ENCODE results near the gene TMEM86B. TPM values are rescaled to one million over a fixed set of nuclear protein-coding genes. Genes with fewer than 3 reads are reported as not detected.

Gene TMEM86B
- polyA plus RNA-seq, 4 donors, result 2.4 to 7.4 (median 4.0) TPM

- peak in 1 of 4 donors; percentile 24 for DNase-seq (ENCODE audit: low read depth in 4 of 4, low spot score in 2 of 4)
Measured at GRCh38 chr19:55179606-55180484, 48.7 kb downstream of the TMEM86B start, which contains the start of gene SYT5. SYT5 (minus strand) TSS chr19:55180289; CDS start chr19:55179041, 1,248 bp downstream.

- DNase-seq (ENCODE audit: low read depth in 4 of 4, low spot score in 2 of 4), result peak in 1 of 4 donors; percentile 69
Measured at GRCh38 chr19:55178781-55179599, 49.6 kb downstream of the TMEM86B start.

Other genes with a start within 250 kb of the TMEM86B start
- gene GP6, start 190.5 kb downstream of the TMEM86B start, polyA plus RNA-seq (ENCODE audit: insufficient read length in 4 of 4), result 1 to 10 TPM in 1 of 4 donors, under 1 TPM in 3; 0.32 to 1.5 (median 0.62) TPM
- gene RDH13, start 165.6 kb downstream of the TMEM86B start, polyA plus RNA-seq (ENCODE audit: insufficient read length in 4 of 4), result 10 to 100 TPM; 12.2 to 29.8 (median 23.9) TPM
- gene EPS8L1, start 152.9 kb downstream of the TMEM86B start, polyA plus RNA-seq (ENCODE audit: insufficient read length in 4 of 4), result 10 to 100 TPM; 38.4 to 86.0 (median 63.3) TPM
- gene PPP1R12C, start 111.1 kb downstream of the TMEM86B start, polyA plus RNA-seq (ENCODE audit: insufficient read length in 4 of 4), result 100 to 1,000 TPM in 2 of 4 donors, 10 to 100 TPM in 2; 58.7 to 123 (median 100) TPM
- gene TNNT1, start 79.6 kb downstream of the TMEM86B start, polyA plus RNA-seq (ENCODE audit: insufficient read length in 4 of 4), result 1 to 10 TPM; 2.7 to 7.7 (median 4.1) TPM
- 1 to 10 TPM; 3.3 to 6.6 (median 4.4) TPM for gene TNNI3, start 71.0 kb downstream of the TMEM86B start, polyA plus RNA-seq (ENCODE audit: insufficient read length in 4 of 4)
- gene DNAAF3, start 62.1 kb downstream of the TMEM86B start, polyA plus RNA-seq (ENCODE audit: insufficient read length in 4 of 4), result 1 to 10 TPM; 5.1 to 10.0 (median 9.6) TPM
- under 1 TPM; 0.07 to 0.71 (median 0.17) TPM for gene SYT5, start 48.5 kb downstream of the TMEM86B start, polyA plus RNA-seq (ENCODE audit: insufficient read length in 4 of 4)
- gene PTPRH, start 19.3 kb downstream of the TMEM86B start, polyA plus RNA-seq (ENCODE audit: insufficient read length in 4 of 4), result under 1 TPM; 0.06 to 0.17 (median 0.11) TPM
- gene PPP6R1, start 30.3 kb upstream of the TMEM86B start, polyA plus RNA-seq (ENCODE audit: insufficient read length in 4 of 4), result 10 to 100 TPM; 37.3 to 61.5 (median 51.1) TPM
- gene HSPBP1, start 51.3 kb upstream of the TMEM86B start, polyA plus RNA-seq (ENCODE audit: insufficient read length in 4 of 4), result 10 to 100 TPM; 26.0 to 51.5 (median 42.0) TPM
- 10 to 100 TPM; 14.4 to 21.4 (median 15.9) TPM for gene BRSK1, start 55.2 kb upstream of the TMEM86B start, polyA plus RNA-seq (ENCODE audit: insufficient read length in 4 of 4)
- gene TMEM150B, start 96.6 kb upstream of the TMEM86B start, polyA plus RNA-seq (ENCODE audit: insufficient read length in 4 of 4), result 1 to 10 TPM; 1.0 to 1.7 (median 1.3) TPM
- 10 to 100 TPM; 13.5 to 36.8 (median 27.2) TPM for gene KMT5C, start 111.1 kb upstream of the TMEM86B start, polyA plus RNA-seq (ENCODE audit: insufficient read length in 4 of 4)
- 1 to 10 TPM in 3 of 4 donors, under 1 TPM in 1; 0.76 to 1.8 (median 1.4) TPM for gene COX6B2, start 126.0 kb upstream of the TMEM86B start, polyA plus RNA-seq (ENCODE audit: insufficient read length in 4 of 4)
- gene GARIN5B, start 134.5 kb upstream of the TMEM86B start, polyA plus RNA-seq (ENCODE audit: insufficient read length in 4 of 4), result under 1 TPM; 0.08 to 0.49 (median 0.21) TPM
- gene IL11, start 141.7 kb upstream of the TMEM86B start, polyA plus RNA-seq (ENCODE audit: insufficient read length in 4 of 4), result 1 to 10 TPM; 1.0 to 2.6 (median 1.6) TPM
- under 1 TPM in 2 of 4 donors, not detected in 2; 0.40 to 0.76 TPM for gene TMEM190, start 148.1 kb upstream of the TMEM86B start, polyA plus RNA-seq (ENCODE audit: insufficient read length in 4 of 4)
- 1 to 10 TPM in 2 of 4 donors, under 1 TPM in 2; 0.18 to 2.4 (median 1.0) TPM for gene TMEM238, start 155.5 kb upstream of the TMEM86B start, polyA plus RNA-seq (ENCODE audit: insufficient read length in 4 of 4)
- gene RPL28, start 157.2 kb upstream of the TMEM86B start, polyA plus RNA-seq (ENCODE audit: insufficient read length in 4 of 4), result 1,000 to 10,000 TPM in 3 of 4 donors, 100 to 1,000 TPM in 1; 826 to 1,568 (median 1,229) TPM
- 10 to 100 TPM; 38.3 to 71.0 (median 48.0) TPM for gene UBE2S, start 179.0 kb upstream of the TMEM86B start, polyA plus RNA-seq (ENCODE audit: insufficient read length in 4 of 4)
- gene SHISA7, start 214.5 kb upstream of the TMEM86B start, polyA plus RNA-seq (ENCODE audit: insufficient read length in 4 of 4), result under 1 TPM; 0.16 to 0.38 (median 0.22) TPM
- gene ISOC2, start 232.9 kb upstream of the TMEM86B start, polyA plus RNA-seq (ENCODE audit: insufficient read length in 4 of 4), result 10 to 100 TPM; 33.8 to 59.3 (median 42.8) TPM
- not detected for gene C19orf85, start 236.0 kb upstream of the TMEM86B start, polyA plus RNA-seq (ENCODE audit: insufficient read length in 4 of 4)
- 1 to 10 TPM; 2.3 to 6.8 (median 4.4) TPM for gene ZNF628, start 247.9 kb upstream of the TMEM86B start, polyA plus RNA-seq (ENCODE audit: insufficient read length in 4 of 4)